Tibial nerve (tissue), 4 donors: ENCODE results near the gene HTR2A. TPM values are rescaled to one million over a fixed set of nuclear protein-coding genes. Genes with fewer than 3 reads are reported as not detected.

Experiments
- DNase-seq, 2 donors: peaks; one replicate each; pipeline ENCODE4 v3.0.0-alpha.2; 2019; ENCODE audit warnings: low spot score in 2 of 2
- H3K27ac ChIP-seq, 4 donors: fragments of 200-600 bp; sonication (generic) in 3 of 4; one replicate each; pipeline ENCODE4 v1.5.1; 2017 to 2019; ENCODE audit warnings: mild to moderate bottlenecking in 1 of 4
- H3K27me3 ChIP-seq, 2 donors: fragments of 200-600 bp; sonication (generic) in 1 of 2; one replicate each; pipeline versions ENCODE4 v1.5.1 to v1.6.0; 2017 to 2019
- H3K36me3 ChIP-seq, 3 donors: fragments of 200-600 bp; sonication (generic); one replicate each; pipeline ENCODE4 v1.5.1; 2018 to 2019
- H3K4me1 ChIP-seq, 4 donors: fragments of 200-600 bp; sonication (generic) in 3 of 4; one replicate each; pipeline ENCODE4 v1.5.1; 2017 to 2019
- H3K4me3 ChIP-seq, 4 donors: fragments of 200-600 bp; sonication (generic) in 3 of 4; one replicate each; pipeline ENCODE4 v1.5.1; 2017 to 2019; ENCODE audit warnings: mild to moderate bottlenecking in 1 of 4, moderate library complexity in 1 of 4
- H3K9me3 ChIP-seq, 4 donors: fragments of 200-600 bp; sonication (generic) in 3 of 4; one replicate each; pipeline ENCODE4 v1.5.1; 2017 to 2019
- CTCF ChIP-seq, 5 experiments: fragments of 200-600 bp in 3 of 5; fragments of 450-650 bp in 2 of 5; sonication (generic) in 3 of 5; IDR thresholded peaks; one replicate each; pipeline ENCODE4 v1.5.1; 2016 to 2019; ENCODE audit warnings: antibody characterized with exemption in 5 of 5, mild to moderate bottlenecking in 3 of 5, moderate library complexity in 2 of 5
- EP300 ChIP-seq, 2 donors: sonication (generic); formaldehyde crosslinking; IDR thresholded peaks; one replicate each; pipeline ENCODE4 v1.6.1; 2017; ENCODE audit warnings: antibody characterized with exemption in 2 of 2, mild to moderate bottlenecking in 1 of 2
- POLR2A ChIP-seq, 2 donors: fragments of 450-650 bp; IDR thresholded peaks; one replicate each; pipeline ENCODE4 v1.6.1; 2017; ENCODE audit warnings: antibody characterized with exemption in 2 of 2, mild to moderate bottlenecking in 2 of 2, moderate library complexity in 2 of 2
- WGBS, 2 donors: methylation state at CpG; one replicate each; pipeline ENCODE4 v1.1.5; 2018; 5-methylcytosine and 5-hydroxymethylcytosine counted together
- total RNA-seq, 4 donors: library from RNA; depleted of rRNA; stranded (reverse); fragments of >200 nt; gene quantifications; one replicate each; pipeline ENCODE4 v1.1.0, GENCODE V29; 2016

Gene HTR2A
- total RNA-seq, 4 donors from 2014 or later, result 0.20 to 0.30 (median 0.21) TPM

DNA sequence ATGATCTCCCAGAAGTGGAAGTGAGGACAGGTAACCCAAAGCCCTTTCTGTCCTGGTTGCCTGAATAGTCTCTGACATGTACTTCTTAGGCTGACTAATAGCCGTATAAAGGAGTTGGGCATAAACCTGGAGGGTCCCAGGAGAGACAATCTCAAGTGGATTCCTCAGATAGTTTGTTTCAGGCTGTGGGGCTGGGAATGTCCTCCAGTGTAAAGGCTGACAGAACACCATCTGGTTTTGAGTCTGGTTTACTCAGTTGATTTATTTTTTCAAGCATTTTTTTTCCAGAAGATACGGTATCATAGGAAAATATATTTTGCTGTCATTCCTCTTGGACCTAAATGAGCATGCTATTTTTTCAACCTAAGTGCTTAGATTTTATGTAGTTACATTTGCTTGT lies 15.2 kb downstream of the HTR2A start:
- no peaks in the 10 kb centered on the region for H3K27me3 ChIP-seq
- no peaks in the 10 kb centered on the region for H3K36me3 ChIP-seq
- H3K4me1 ChIP-seq, result no peaks in the 10 kb centered on the region
- H3K27ac ChIP-seq, result no peak overlapping the region
- no peak overlapping the region for H3K4me3 ChIP-seq
- no peak for TF ChIP-seq POLR2A (IDR thresholded peaks at IDR 0.05)
- no peak for TF ChIP-seq EP300 (IDR thresholded peaks at IDR 0.05)
- TF ChIP-seq CTCF (IDR thresholded peaks at IDR 0.05), result no peak
- no peak for DNase-seq
- no peaks in the 10 kb centered on the region for H3K9me3 ChIP-seq
- WGBS, 2 donors, result 30 to 58% methylated on average over 2 of the region's 2 CpGs

- WGBS, 2 donors, result 68 to 75% methylated on average over 5 of the region's 5 CpGs
- TF ChIP-seq POLR2A (IDR thresholded peaks at IDR 0.05), result no peak
- TF ChIP-seq EP300 (IDR thresholded peaks at IDR 0.05), result no peak
- TF ChIP-seq CTCF (IDR thresholded peaks at IDR 0.05), result no peak
- DNase-seq, result no peak
These were observed 22.8 kb downstream of the HTR2A start for GRCh38 chr13:46874006-46874405.

GRCh38 chr13:46871557-46871956 lies 25.3 kb downstream of the HTR2A start:
- Histone ChIP-seq H3K4me3 (no peak overlapping the region), H3K4me1 (no peaks in the 10 kb centered on the region), H3K27me3 (no peaks in the 10 kb centered on the region), H3K27ac (no peak overlapping the region), H3K36me3 (no peaks in the 10 kb centered on the region), H3K9me3 (no peaks in the 10 kb centered on the region)
- TF ChIP-seq CTCF (IDR thresholded peaks at IDR 0.05) (no peak), EP300 (IDR thresholded peaks at IDR 0.05) (no peak), POLR2A (IDR thresholded peaks at IDR 0.05) (no peak)
- 45 to 59% methylated on average over 2 of the region's 2 CpGs for WGBS, 2 donors
- DNase-seq, result no peak

More at GRCh38 chr13:46874006-46874405, 22.8 kb downstream of the HTR2A start:
- Histone ChIP-seq H3K36me3 (no peaks in the 10 kb centered on the region), H3K9me3 (no peaks in the 10 kb centered on the region), H3K4me3 (no peak overlapping the region), H3K4me1 (no peaks in the 10 kb centered on the region), H3K27ac (no peak overlapping the region), H3K27me3 (no peaks in the 10 kb centered on the region)

DNA sequence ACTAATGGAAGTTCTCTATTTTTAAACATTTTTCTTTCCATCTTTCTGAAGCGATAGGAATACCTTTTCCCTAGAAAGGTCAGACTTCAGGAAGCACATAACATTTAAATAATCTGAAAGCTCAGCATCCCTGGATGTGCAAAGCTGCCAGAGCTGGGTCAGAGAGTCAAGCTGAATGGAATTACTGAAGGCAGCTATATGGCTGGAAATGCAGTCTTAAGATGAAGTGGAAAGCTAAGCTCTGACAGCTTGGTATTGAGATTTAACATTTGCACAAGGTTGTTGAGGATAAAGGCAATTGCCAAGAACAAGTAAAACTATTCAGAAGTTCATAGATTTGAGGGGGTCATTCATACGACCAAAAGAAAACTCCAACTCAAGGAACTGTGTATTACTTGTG lies 28.8 kb downstream of the HTR2A start:
- H3K4me1 ChIP-seq, result no peaks in the 10 kb centered on the region
- DNase-seq, result no peak
- H3K4me3 ChIP-seq, result no peak overlapping the region
- no peaks in the 10 kb centered on the region for H3K9me3 ChIP-seq
- H3K27me3 ChIP-seq, result no peaks in the 10 kb centered on the region
- no peaks in the 10 kb centered on the region for H3K36me3 ChIP-seq
- H3K27ac ChIP-seq, result no peak overlapping the region
- TF ChIP-seq EP300 (IDR thresholded peaks at IDR 0.05) (no peak), POLR2A (IDR thresholded peaks at IDR 0.05) (no peak), CTCF (IDR thresholded peaks at IDR 0.05) (no peak)
- WGBS, 2 donors, result 42 to 49% methylated on average over 2 of the region's 2 CpGs

GRCh38 chr13:46866150-46866549 lies 30.7 kb downstream of the HTR2A start:
- Histone ChIP-seq H3K4me1 (no peaks in the 10 kb centered on the region), H3K9me3 (no peaks in the 10 kb centered on the region), H3K36me3 (no peaks in the 10 kb centered on the region), H3K27me3 (no peaks in the 10 kb centered on the region), H3K27ac (no peak overlapping the region), H3K4me3 (no peak overlapping the region)
- DNase-seq, result peak in 1 of 2 donors; percentile 5
- TF ChIP-seq CTCF (IDR thresholded peaks at IDR 0.05) (no peak), EP300 (IDR thresholded peaks at IDR 0.05) (no peak), POLR2A (IDR thresholded peaks at IDR 0.05) (no peak)
- 23 to 24% methylated on average over 4 of the region's 4 CpGs for WGBS, 2 donors
